ENCODE results near the gene RABGAP1.

Gene RABGAP1

GRCh38 chr9:123087359-123087888, 146.6 kb downstream of the RABGAP1 start:
- no peak for DNase-seq

GRCh38 chr9:123089040-123089439, 148.2 kb downstream of the RABGAP1 start:
- DNase-seq, result no peak

GRCh38 chr9:123089790-123090189, 149.0 kb downstream of the RABGAP1 start:
- DNase-seq, result no peak

- DNase-seq, result peak; percentile 15
Measured at GRCh38 chr9:123090198-123090896, 149.5 kb downstream of the RABGAP1 start.

GRCh38 chr9:123090956-123091355, 150.1 kb downstream of the RABGAP1 start:
- DNase-seq, result no peak

GRCh38 chr9:123091459-123091858, 150.6 kb downstream of the RABGAP1 start:
- no peak for DNase-seq

GRCh38 chr9:123093141-123093540, 152.3 kb downstream of the RABGAP1 start:
- no peak for DNase-seq

- no peak for DNase-seq
Measured at GRCh38 chr9:123096987-123097386, 156.2 kb downstream of the RABGAP1 start.

- DNase-seq, result no peak
Measured at GRCh38 chr9:123097430-123098095, 156.7 kb downstream of the RABGAP1 start.

GRCh38 chr9:123098096-123098459, 157.3 kb downstream of the RABGAP1 start:
- DNase-seq, result no peak

GRCh38 chr9:123099042-123099441, 158.2 kb downstream of the RABGAP1 start:
- DNase-seq, result no peak

- no peak for DNase-seq
Measured at GRCh38 chr9:123099548-123099947, 158.7 kb downstream of the RABGAP1 start.

- DNase-seq, result no peak
Measured at GRCh38 chr9:123102375-123103113, 161.7 kb downstream of the RABGAP1 start.

GRCh38 chr9:123104807-123105206, 164.0 kb downstream of the RABGAP1 start:
- DNase-seq, result no peak

GRCh38 chr9:123105490-123105889, 164.7 kb downstream of the RABGAP1 start:
- no peak for DNase-seq

- no peak for DNase-seq
Measured at GRCh38 chr9:123107639-123108285, 166.9 kb downstream of the RABGAP1 start.

GRCh38 chr9:123108976-123109375, 168.2 kb downstream of the RABGAP1 start:
- DNase-seq, result no peak

GRCh38 chr9:123109540-123110279, 168.9 kb downstream of the RABGAP1 start:
- no peak for DNase-seq

- DNase-seq, result no peak
Measured at GRCh38 chr9:123111427-123112014, 170.7 kb downstream of the RABGAP1 start.

GRCh38 chr9:123112015-123112975, 171.5 kb downstream of the RABGAP1 start:
- DNase-seq, result no peak

- DNase-seq, result no peak
Measured at GRCh38 chr9:123113185-123113584, 172.4 kb downstream of the RABGAP1 start.

All from HCEC 1CT (cell line).